ENCODE results near the gene MLLT6. TPM values are rescaled to one million over a fixed set of nuclear protein-coding genes. Genes with fewer than 3 reads are reported as not detected.
A peak's percentile ranks its signal among the peaks of the same experiment; 100 is the strongest.

MLLT6 gene
- total and polyA plus RNA-seq, 2 of the 13 experiments (the other 11 are each of a cell fraction or from before 2014, with no cell fraction given): 50.7 to 69.5 TPM

- TF ChIP-seq ZC3H4 (CRISPR knock-in tag; IDR thresholded peaks at IDR 0.05; ENCODE audit: borderline replicate concordance) (peak; percentile 51), CC2D1A (CRISPR knock-in tag; IDR thresholded peaks at IDR 0.05) (no peak), PAWR (CRISPR knock-in tag; IDR thresholded peaks at IDR 0.05; ENCODE audit: borderline replicate concordance) (no peak), GMEB1 (CRISPR knock-in tag; IDR thresholded peaks at IDR 0.05; ENCODE audit: borderline replicate concordance) (no peak), ZFP36L1 (CRISPR knock-in tag; IDR thresholded peaks at IDR 0.05) (no peak; the same call in 1 of the 2 replicates), ZNF274 (CRISPR knock-in tag; IDR thresholded peaks at IDR 0.05) (0 out of 2 replicates have a peak, but pooled peaks have one; percentile 11), ZSCAN12 (CRISPR knock-in tag; IDR thresholded peaks at IDR 0.05) (no peak), U2AF2 (IDR thresholded peaks at IDR 0.05; ENCODE audit: low read depth, low read length) (no peak), EP300 (IDR thresholded peaks at IDR 0.05; ENCODE audit: low read depth in 2 of 2, low read length in 2 of 2) (no peak), EP300 (CRISPR knock-in tag; IDR thresholded peaks at IDR 0.05; ENCODE audit: borderline replicate concordance) (no peak), ZNF577 (CRISPR knock-in tag; IDR thresholded peaks at IDR 0.05; ENCODE audit: borderline replicate concordance, low read depth) (no peak), KLF16 (CRISPR knock-in tag; IDR thresholded peaks at IDR 0.05) (peak in 1 of 2 experiments; percentile 14; a peak in 1 of 4 replicates), ZBTB38 (CRISPR knock-in tag; IDR thresholded peaks at IDR 0.05) (0 out of 2 replicates have a peak, but pooled peaks have one; percentile 2), RAD51 (IDR thresholded peaks at IDR 0.05; ENCODE audit: borderline replicate concordance) (no peak), ZNF232 (CRISPR knock-in tag; IDR thresholded peaks at IDR 0.05; ENCODE audit: borderline replicate concordance) (peak; percentile 14; the same call in 1 of the 2 replicates), HOXA7 (CRISPR knock-in tag; IDR thresholded peaks at IDR 0.05) (peak; percentile 91), XBP1 (CRISPR knock-in tag; IDR thresholded peaks at IDR 0.05) (no peak), ELF1 (CRISPR knock-in tag; IDR thresholded peaks at IDR 0.05) (no peak), ZNF12 (CRISPR knock-in tag; IDR thresholded peaks at IDR 0.05) (peak; percentile 46; the same call in 1 of the 2 replicates), ZNF589 (CRISPR knock-in tag; conservative IDR thresholded peaks at IDR 0.05) (peak; percentile 75), HDAC2 (CRISPR knock-in tag; IDR thresholded peaks at IDR 0.05) (no peak), CBX5 (CRISPR knock-in tag; IDR thresholded peaks at IDR 0.05; ENCODE audit: borderline replicate concordance) (no peak; the same call in 1 of the 2 replicates), ZNF788 (CRISPR knock-in tag; IDR thresholded peaks at IDR 0.05; ENCODE audit: borderline replicate concordance) (no peak; the same call in none of the 2 replicates), PAF1 (CRISPR knock-in tag; IDR thresholded peaks at IDR 0.05) (no peak), ZNF713 (CRISPR knock-in tag; IDR thresholded peaks at IDR 0.05) (0 out of 2 replicates have a peak, but pooled peaks have one; percentile 53), ZNF282 (IDR thresholded peaks at IDR 0.05; ENCODE audit: partially characterized antibody) (no peak), E2F5 (CRISPR knock-in tag; conservative IDR thresholded peaks at IDR 0.05) (no peak), MZF1 (CRISPR knock-in tag; IDR thresholded peaks at IDR 0.05; ENCODE audit: borderline replicate concordance) (no peak)
Observed at GRCh38 chr17:38657824-38658740, 47.0 kb upstream of the MLLT6 start (continued).

Data from HepG2 (cell line).